Kidney (tissue), 14 donors: ENCODE results near the gene CWH43. TPM values are rescaled to one million over a fixed set of nuclear protein-coding genes. Genes with fewer than 3 reads are reported as not detected.
"Not testable (repeated sequence)": the region's sequence is repeated elsewhere in the genome, so short reads cannot be mapped to it uniquely, and the experiment has no call there.

Experiments used
- DNase-seq, 5 donors: peaks; one replicate each; pipeline ENCODE4 v3.0.0-alpha.2; 2013 to 2020
- FAIRE-seq: peaks from 2 replicates; lab custom pipeline; 2012; peaks lifted over from hg19 to GRCh38; lab: Jason Lieb, UNC
- H3K27ac ChIP-seq, 2 donors: one replicate each; pipeline ENCODE4 v1.7.0; 2013; ENCODE audit warnings: low read depth in 2 of 2, low read length in 2 of 2, inconsistent platforms in 1 of 2
- H3K27me3 ChIP-seq: one replicate; pipeline ENCODE4 v1.7.1; 2013; ENCODE audit warnings: low read length, inconsistent platforms; ENCODE audit not compliant: control insufficient read depth, insufficient read depth
- H3K36me3 ChIP-seq, 3 donors: one replicate each; pipeline versions ENCODE4 v1.7.0 to v1.7.1; 2013; ENCODE audit warnings: low read length in 3 of 3, control low read depth in 1 of 3, inconsistent platforms in 1 of 3; ENCODE audit not compliant: insufficient read depth in 3 of 3, control insufficient read depth in 2 of 3
- H3K4me1 ChIP-seq, 3 donors: one replicate each; pipeline versions ENCODE4 v1.7.0 to v1.7.1; 2013; ENCODE audit warnings: low read length in 3 of 3, inconsistent platforms in 1 of 3, low read depth in 1 of 3; ENCODE audit not compliant: control insufficient read depth in 2 of 3, insufficient read depth in 2 of 3
- H3K4me3 ChIP-seq, 3 donors: one replicate each; pipeline versions ENCODE4 v1.7.0 to v1.8.1; 2013; ENCODE audit warnings: low read length in 3 of 3, control low read depth in 1 of 3, inconsistent platforms in 1 of 3
- H3K9ac ChIP-seq, 3 donors: one replicate each; pipeline versions ENCODE4 v1.7.0 to v1.7.1; 2013; ENCODE audit warnings: low read length in 3 of 3, control low read depth in 1 of 3, inconsistent platforms in 1 of 3
- H3K9me3 ChIP-seq, 3 donors: one replicate each; pipeline versions ENCODE4 v1.7.0 to v1.7.1; 2013; ENCODE audit warnings: low read length in 3 of 3, control low read depth in 1 of 3, inconsistent platforms in 1 of 3; ENCODE audit not compliant: control insufficient read depth in 2 of 3, insufficient read depth in 1 of 3
- intact Hi-C: fragments of 100-400 bp; cut with DNase I; formaldehyde crosslinking; loops from one replicate; pipeline ENCODE4 v1.11.1; 2022
- polyA plus RNA-seq: library from polyadenylated mRNA; stranded (reverse); fragments of 350-450 nt; fragmentation: Illumina TruSeq; extraction: RNeasy Lipid Tissue Mini Kit (QIAGEN cat#74804); gene quantifications from one replicate; pipeline ENCODE4 v1.2.3, GENCODE V29; 2014; ENCODE audit warnings: low read depth, low replicate concordance; ENCODE audit not compliant: insufficient read depth
- total RNA-seq: library from RNA; stranded (reverse); fragmentation: NEBNext Ultra II Directional; extraction: Animal tissue kit (Norgen Biotek cat#: 25700); gene quantifications from one replicate; pipeline ENCODE4 v1.2.1, GENCODE V29; 2021
- TF ChIP-seq, protein P1 (sequence below): IDR thresholded peaks from 3 replicates; pipeline ENCODE4 v1.5.1; 2012; ENCODE audit warnings: mild to moderate bottlenecking, moderate library complexity, borderline replicate concordance; ENCODE audit not compliant: insufficient read depth; ENCODE audit errors: extremely low read depth
- donor health status: control.
- donor health status: control.
- donor health status: control.
- donor health status: control.
- donor health status: control.
- donor health status: DM: yes; HTN: yes; CAD: no.
- donor health status: Normal renal cell carcinoma (clear cell type).

Gene CWH43
- total and polyA plus RNA-seq, 2 donors from 2014 or later: 2.4 to 15.8 TPM

DNA sequence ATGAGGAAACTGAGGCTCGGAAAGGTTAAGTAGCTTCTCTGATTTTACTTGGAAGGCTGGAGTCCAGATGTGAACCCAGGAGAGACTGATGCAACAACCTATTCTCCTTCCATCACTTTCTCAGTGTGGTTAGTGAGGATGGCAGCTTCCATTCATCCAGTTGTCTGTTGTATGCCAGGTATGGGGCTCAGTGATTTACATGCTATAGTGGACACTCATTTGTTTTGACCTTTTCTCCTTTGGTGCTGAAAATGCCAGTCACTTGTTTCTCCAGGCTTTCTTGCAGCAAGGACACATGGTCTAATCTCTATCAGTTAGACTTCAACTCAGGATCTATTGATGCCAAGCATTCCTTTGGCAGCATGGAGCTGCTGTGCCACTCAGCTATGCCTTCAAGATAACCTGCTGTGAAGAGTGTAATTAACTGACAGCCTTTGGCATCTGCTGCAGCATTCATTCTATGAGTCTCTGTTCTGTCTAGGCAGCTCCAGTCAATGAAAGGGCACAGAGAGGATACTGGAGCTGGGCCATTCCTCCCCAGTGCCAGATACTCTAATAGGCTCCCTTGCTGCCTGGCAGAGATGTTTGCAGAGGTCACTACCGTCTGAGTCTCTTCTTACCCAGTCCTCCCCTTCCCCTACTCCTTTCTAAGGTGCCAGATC is 11.0 kb upstream of the CWH43 start:
- no peak overlapping the region for H3K9ac ChIP-seq
- H3K4me1 ChIP-seq: no peaks in the 10 kb centered on the region
- FAIRE-seq: no peak
- TF ChIP-seq, protein P1, sequence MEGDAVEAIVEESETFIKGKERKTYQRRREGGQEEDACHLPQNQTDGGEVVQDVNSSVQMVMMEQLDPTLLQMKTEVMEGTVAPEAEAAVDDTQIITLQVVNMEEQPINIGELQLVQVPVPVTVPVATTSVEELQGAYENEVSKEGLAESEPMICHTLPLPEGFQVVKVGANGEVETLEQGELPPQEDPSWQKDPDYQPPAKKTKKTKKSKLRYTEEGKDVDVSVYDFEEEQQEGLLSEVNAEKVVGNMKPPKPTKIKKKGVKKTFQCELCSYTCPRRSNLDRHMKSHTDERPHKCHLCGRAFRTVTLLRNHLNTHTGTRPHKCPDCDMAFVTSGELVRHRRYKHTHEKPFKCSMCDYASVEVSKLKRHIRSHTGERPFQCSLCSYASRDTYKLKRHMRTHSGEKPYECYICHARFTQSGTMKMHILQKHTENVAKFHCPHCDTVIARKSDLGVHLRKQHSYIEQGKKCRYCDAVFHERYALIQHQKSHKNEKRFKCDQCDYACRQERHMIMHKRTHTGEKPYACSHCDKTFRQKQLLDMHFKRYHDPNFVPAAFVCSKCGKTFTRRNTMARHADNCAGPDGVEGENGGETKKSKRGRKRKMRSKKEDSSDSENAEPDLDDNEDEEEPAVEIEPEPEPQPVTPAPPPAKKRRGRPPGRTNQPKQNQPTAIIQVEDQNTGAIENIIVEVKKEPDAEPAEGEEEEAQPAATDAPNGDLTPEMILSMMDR: no peak
- H3K4me3 ChIP-seq: no peak overlapping the region
- H3K36me3 ChIP-seq: no peaks in the 10 kb centered on the region
- no peak overlapping the region for H3K27ac ChIP-seq
- H3K9me3 ChIP-seq: no peaks in the 10 kb centered on the region
- intact Hi-C loops: no loop called here
- no peak for DNase-seq
- no peaks in the 10 kb centered on the region for H3K27me3 ChIP-seq

GRCh38 chr4:48976041-48976440 is 10.0 kb upstream of the CWH43 start:
- Histone ChIP-seq H3K4me1 (no peaks in the 10 kb centered on the region), H3K36me3 (no peaks in the 10 kb centered on the region), H3K27me3 (no peaks in the 10 kb centered on the region), H3K9ac (no peak overlapping the region), H3K9me3 (no peaks in the 10 kb centered on the region), H3K27ac (no peak overlapping the region), H3K4me3 (no peak overlapping the region)
- no peak for DNase-seq
- TF ChIP-seq, protein P1: no peak
- intact Hi-C loops: no loop called here
- FAIRE-seq: no peak

DNA sequence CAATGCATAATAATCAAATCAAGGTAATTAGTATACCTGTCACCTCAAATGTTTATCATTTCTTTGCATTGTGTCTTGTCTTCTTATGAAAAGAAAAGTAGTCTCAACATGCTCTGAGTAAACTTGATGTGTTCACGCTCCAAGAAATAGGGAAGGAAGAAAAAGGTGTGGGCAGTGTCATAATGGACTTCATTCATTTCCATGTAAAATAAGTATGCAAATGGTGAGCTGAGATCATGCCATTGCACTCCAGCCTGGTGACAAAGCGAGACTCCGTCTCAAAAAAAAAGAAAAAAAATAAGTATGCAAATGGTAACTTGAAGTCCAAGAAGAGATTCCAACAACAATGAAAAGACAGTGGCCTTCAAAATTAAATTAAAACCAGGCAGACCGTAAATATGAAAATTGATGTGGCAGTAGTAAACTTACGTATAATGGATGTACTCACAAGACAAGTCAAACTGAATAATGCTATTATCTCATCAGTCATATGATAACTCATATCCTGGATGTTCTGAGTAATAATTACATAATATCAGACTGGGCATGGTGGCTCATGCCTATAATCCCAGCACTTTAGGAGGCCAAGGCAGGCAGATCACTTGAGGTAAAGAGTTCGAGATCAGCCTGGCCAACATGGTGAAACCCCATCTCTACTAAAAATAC is 6.0 kb upstream of the CWH43 start:
- Histone ChIP-seq H3K4me1 (no peaks in the 10 kb centered on the region), H3K27ac (no peak overlapping the region), H3K4me3 (no peak overlapping the region), H3K9me3 (no peaks in the 10 kb centered on the region), H3K27me3 (no peaks in the 10 kb centered on the region), H3K9ac (no peak overlapping the region), H3K36me3 (no peaks in the 10 kb centered on the region)
- intact Hi-C loops: no loop called here
- DNase-seq: no peak
- FAIRE-seq: no peak
- TF ChIP-seq, protein P1: no peak

GRCh38 chr4:48984005-48984404 is 2.1 kb upstream of the CWH43 start:
- DNase-seq, H3K9me3 ChIP-seq, H3K27me3 ChIP-seq, FAIRE-seq, H3K4me3 ChIP-seq, intact Hi-C loops, H3K36me3 ChIP-seq, H3K27ac ChIP-seq, H3K4me1 ChIP-seq, H3K9ac ChIP-seq: not testable (repeated sequence)
